Fibroblast of lung (primary cell): ENCODE data around the gene NSG2.

Experiments
- CTCF ChIP-seq, 2 donors: IDR thresholded peaks in 1 of 2; conservative IDR thresholded peaks in 1 of 2; 1 replicate in 1 of 2; 2 replicates in 1 of 2; pipeline ENCODE4 v1.5.1; 2011 to 2012; ENCODE audit warnings: low read length in 2 of 2, control low read depth in 1 of 2, inconsistent platforms in 1 of 2, low read depth in 1 of 2, mild to moderate bottlenecking in 1 of 2
- EZH2 ChIP-seq: IDR thresholded peaks from 2 replicates; pipeline ENCODE4 v1.5.1; 2012; ENCODE audit warnings: low read length, control low read depth, mild to moderate bottlenecking; ENCODE audit errors: missing control alignments

DNA sequence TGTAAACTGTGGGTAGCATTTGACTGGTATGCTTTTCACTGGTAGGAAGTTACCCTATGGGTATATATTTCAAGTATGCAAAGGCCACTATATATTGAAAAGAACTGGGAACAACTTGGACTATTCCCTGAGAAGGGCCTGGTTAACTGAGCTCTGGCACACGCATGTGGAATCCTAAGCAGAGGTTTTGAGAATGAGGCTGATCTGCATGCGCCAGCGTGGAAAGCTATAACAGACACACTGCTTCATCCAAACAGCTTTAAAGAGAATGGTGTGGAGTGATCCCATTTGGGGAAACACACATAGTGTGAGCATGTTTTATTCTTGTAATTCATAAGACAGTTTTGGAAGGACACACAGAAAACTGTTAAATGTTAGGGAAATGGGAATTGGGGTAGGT lies 8.4 kb downstream of the NSG2 start:
- TF ChIP-seq CTCF (conservative IDR thresholded peaks at IDR 0.05 in 1 of 2, IDR thresholded peaks at IDR 0.05 in 1 of 2; ENCODE audit: low read depth in 1 of 2, low read length in 2 of 2) = no peak
- TF ChIP-seq EZH2 = no peak
